ENCODE data around the gene ATP10B. TPM values are rescaled to one million over a fixed set of nuclear protein-coding genes. Genes with fewer than 3 reads are reported as not detected.

ATP10B gene
- total RNA-seq, 1 experiment from 2014 or later = 0.11 TPM

GRCh38 chr5:160635663-160636062 is 216.3 kb downstream of the ATP10B start:
- DNase-seq (ENCODE audit: low spot score) (no peak), ATAC-seq (no peak)
- H3K9me3 Mint-ChIP-seq = peaks cover 6% of the 10 kb centered on the region
- CTCF ChIA-PET = no interaction called here
- H3K36me3 Mint-ChIP-seq = no peaks in the 10 kb centered on the region
- H3K27ac Mint-ChIP-seq = no peak overlapping the region
- TF ChIP-seq E2F5 (CRISPR knock-in tag; IDR thresholded peaks at IDR 0.05) (no peak), AFF4 (CRISPR knock-in tag; IDR thresholded peaks at IDR 0.05; ENCODE audit: borderline replicate concordance) (no peak), FOXP1 (CRISPR knock-in tag; IDR thresholded peaks at IDR 0.05; ENCODE audit: borderline replicate concordance) (no peak), NR1H2 (CRISPR knock-in tag; IDR thresholded peaks at IDR 0.05) (no peak), OVOL2 (CRISPR knock-in tag; IDR thresholded peaks at IDR 0.05; ENCODE audit: borderline replicate concordance) (no peak), ZNF281 (CRISPR knock-in tag; IDR thresholded peaks at IDR 0.05) (no peak), SMAD4 (CRISPR knock-in tag; IDR thresholded peaks at IDR 0.05) (no peak), ETV6 (CRISPR knock-in tag; IDR thresholded peaks at IDR 0.05) (no peak), ZSCAN18 (CRISPR knock-in tag; IDR thresholded peaks at IDR 0.05) (no peak), TEAD4 (CRISPR knock-in tag; IDR thresholded peaks at IDR 0.05) (no peak), NFE2L1 (CRISPR knock-in tag; IDR thresholded peaks at IDR 0.05) (no peak), ARID4B (CRISPR knock-in tag; IDR thresholded peaks at IDR 0.05; ENCODE audit: borderline replicate concordance) (no peak), GABPB1 (CRISPR knock-in tag; IDR thresholded peaks at IDR 0.05) (no peak), ZNF263 (CRISPR knock-in tag; IDR thresholded peaks at IDR 0.05; ENCODE audit: low read depth) (no peak), USF2 (CRISPR knock-in tag; IDR thresholded peaks at IDR 0.05) (no peak), MAX (CRISPR knock-in tag; IDR thresholded peaks at IDR 0.05) (no peak), RORB (CRISPR knock-in tag; IDR thresholded peaks at IDR 0.05) (no peak), MXD4 (CRISPR knock-in tag; IDR thresholded peaks at IDR 0.05; ENCODE audit: borderline replicate concordance) (no peak)
- H3K27me3 Mint-ChIP-seq (ENCODE audit: low read depth) = no peaks in the 10 kb centered on the region; the same call in 1 of the 2 replicates
- POLR2A ChIA-PET = no interaction called here
- H3K4me1 Mint-ChIP-seq = peaks cover 9% of the 10 kb centered on the region; the same call in 1 of the 2 replicates
- no peak overlapping the region for H3K4me3 Mint-ChIP-seq

Measured in WTC11 (cell line).